ENCODE data around the gene STK4. TPM values are rescaled to one million over a fixed set of nuclear protein-coding genes. Genes with fewer than 3 reads are reported as not detected.
"Not testable (repeated sequence)": the region's sequence is repeated elsewhere in the genome, so short reads cannot be mapped to it uniquely, and the experiment has no call there.

Gene STK4
- total RNA-seq, 4 donors from 2014 or later, result 26.9 to 33.5 (median 28.8) TPM

DNA sequence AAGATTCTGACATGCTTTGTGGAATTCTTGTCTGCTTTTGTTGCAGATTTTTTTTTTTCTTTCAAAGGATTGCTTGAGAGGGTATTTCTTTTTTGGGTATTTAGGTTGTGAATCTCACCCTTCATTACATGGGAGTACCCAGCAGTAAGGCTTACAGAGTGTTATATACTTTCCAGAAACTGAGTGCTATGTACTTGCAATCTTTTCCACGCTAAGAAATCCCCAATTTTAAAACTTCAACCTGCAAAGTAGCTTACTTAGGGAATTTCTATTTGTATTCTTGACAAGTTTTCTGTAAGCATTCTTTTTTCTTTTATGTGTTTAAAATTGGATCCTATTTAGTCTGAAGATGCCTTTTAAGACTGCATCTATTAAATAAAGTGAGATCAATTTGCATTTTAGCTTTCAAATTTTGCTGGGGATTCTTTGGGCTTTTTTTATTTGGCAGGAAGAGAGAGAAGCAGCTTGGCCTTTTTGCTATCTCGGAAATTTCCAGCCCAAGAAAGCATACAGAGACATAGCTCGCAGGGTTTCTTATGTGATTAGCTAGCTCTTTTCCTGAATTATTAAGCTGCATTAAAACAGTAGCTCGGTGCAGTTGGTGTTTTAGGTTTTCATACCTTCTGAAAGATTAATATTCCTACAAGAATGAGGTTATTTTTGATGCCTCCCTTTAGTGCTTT lies 92.0 kb downstream of the STK4 start:
- ATAC-seq, result no peak
- Histone ChIP-seq H3K4me3 (no peak overlapping the region), H3K4me1 (peaks cover 0 to 8% (median 0%) of the 10 kb centered on the region in 3 donors), H3K27me3 (no peaks in the 10 kb centered on the region), H3K9me3 (no peaks in the 10 kb centered on the region), H3K27ac (no peak overlapping the region), H3K36me3 (peaks cover 0 to 15% of the 10 kb centered on the region in 2 donors)
- TF ChIP-seq EP300 (IDR thresholded peaks at IDR 0.05) (no peak), POLR2A (IDR thresholded peaks at IDR 0.05) (no peak), POLR2AphosphoS5 (IDR thresholded peaks at IDR 0.05) (no peak)
- TF ChIP-seq, protein P1, sequence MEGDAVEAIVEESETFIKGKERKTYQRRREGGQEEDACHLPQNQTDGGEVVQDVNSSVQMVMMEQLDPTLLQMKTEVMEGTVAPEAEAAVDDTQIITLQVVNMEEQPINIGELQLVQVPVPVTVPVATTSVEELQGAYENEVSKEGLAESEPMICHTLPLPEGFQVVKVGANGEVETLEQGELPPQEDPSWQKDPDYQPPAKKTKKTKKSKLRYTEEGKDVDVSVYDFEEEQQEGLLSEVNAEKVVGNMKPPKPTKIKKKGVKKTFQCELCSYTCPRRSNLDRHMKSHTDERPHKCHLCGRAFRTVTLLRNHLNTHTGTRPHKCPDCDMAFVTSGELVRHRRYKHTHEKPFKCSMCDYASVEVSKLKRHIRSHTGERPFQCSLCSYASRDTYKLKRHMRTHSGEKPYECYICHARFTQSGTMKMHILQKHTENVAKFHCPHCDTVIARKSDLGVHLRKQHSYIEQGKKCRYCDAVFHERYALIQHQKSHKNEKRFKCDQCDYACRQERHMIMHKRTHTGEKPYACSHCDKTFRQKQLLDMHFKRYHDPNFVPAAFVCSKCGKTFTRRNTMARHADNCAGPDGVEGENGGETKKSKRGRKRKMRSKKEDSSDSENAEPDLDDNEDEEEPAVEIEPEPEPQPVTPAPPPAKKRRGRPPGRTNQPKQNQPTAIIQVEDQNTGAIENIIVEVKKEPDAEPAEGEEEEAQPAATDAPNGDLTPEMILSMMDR (IDR thresholded peaks at IDR 0.05), result no peak
- WGBS, 2 donors (ENCODE audit: low coverage in 1 of 2), result 56 to 72% methylated on average over 4 of the region's 4 CpGs

DNA sequence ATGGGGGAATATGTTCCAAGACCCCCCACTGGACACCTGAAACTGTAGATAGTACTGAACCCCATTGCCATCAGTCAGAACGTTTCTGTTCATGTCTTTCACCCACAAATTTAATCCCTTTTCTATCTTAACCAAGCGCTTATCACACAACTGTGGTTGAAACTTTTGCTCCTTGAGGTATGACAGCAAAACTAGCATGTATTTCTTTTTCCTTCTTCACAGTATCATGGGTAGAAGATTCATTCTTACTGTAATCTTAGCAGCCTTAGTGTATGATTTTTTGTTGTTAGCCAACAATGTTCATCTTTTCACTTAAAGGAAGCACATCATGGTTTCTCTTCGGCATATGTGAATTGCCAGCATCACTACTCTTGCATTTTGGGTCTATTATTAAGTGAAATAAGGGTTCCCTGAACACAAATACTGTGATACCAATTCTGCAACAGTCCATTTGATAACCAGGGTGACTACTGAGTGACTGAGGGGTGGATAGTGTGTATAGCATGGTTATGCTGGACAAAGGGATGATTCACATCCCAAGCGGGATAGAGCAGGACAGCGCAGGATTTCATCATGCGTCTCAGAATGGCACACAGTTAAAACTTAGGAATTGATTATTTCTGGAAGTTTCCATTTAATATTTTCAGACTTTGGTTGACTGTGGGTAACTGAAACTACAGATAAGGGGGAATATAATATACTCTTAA lies 92.9 kb downstream of the STK4 start:
- peaks cover 0 to 8% of the 10 kb centered on the region in 2 donors for H3K36me3 ChIP-seq
- H3K4me3 ChIP-seq, result no peak overlapping the region
- no peak overlapping the region for H3K27ac ChIP-seq
- no peaks in the 10 kb centered on the region for H3K27me3 ChIP-seq
- 72 to 84% methylated on average over 6 of the region's 6 CpGs for WGBS, 2 donors (ENCODE audit: low coverage in 1 of 2)
- TF ChIP-seq, protein P1 (IDR thresholded peaks at IDR 0.05), result no peak
- no peak for TF ChIP-seq POLR2A (IDR thresholded peaks at IDR 0.05)
- no peak for TF ChIP-seq POLR2AphosphoS5 (IDR thresholded peaks at IDR 0.05)
- H3K4me1 ChIP-seq, result no peaks in the 10 kb centered on the region
- no peaks in the 10 kb centered on the region for H3K9me3 ChIP-seq
- no peak for ATAC-seq

DNA sequence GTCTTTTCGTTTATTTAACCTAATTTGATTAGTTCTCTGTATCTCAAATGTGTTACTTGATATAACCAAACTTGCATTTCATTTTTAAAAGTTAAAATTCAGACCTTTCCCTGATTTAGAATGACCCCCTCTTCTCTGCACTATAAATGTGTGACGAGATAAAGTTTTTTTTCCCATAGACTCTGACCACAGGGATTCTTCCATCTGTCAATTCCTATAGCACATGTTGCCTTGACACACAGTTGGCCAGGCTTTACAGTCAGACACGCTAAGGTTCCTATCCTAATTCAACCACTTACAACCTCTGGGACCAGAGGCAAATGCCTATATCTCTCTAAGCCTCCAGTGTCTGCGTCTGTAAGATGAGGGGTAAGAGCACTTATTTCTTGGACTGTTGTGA lies 94.0 kb downstream of the STK4 start:
- no peak overlapping the region for H3K4me3 ChIP-seq
- H3K9me3 ChIP-seq, result no peaks in the 10 kb centered on the region
- no peaks in the 10 kb centered on the region for H3K27me3 ChIP-seq
- H3K4me1 ChIP-seq, result no peaks in the 10 kb centered on the region
- no peak for ATAC-seq
- TF ChIP-seq POLR2A (IDR thresholded peaks at IDR 0.05), result no peak
- no peak for TF ChIP-seq POLR2AphosphoS5 (IDR thresholded peaks at IDR 0.05)
- no peak for TF ChIP-seq EP300 (IDR thresholded peaks at IDR 0.05)
- TF ChIP-seq, protein P1 (IDR thresholded peaks at IDR 0.05), result no peak
- no peak overlapping the region for H3K27ac ChIP-seq
- 66 to 83% methylated on average over 2 to 4 of the region's 4 CpGs for whole genome bisulfite sequencing, 2 donors (ENCODE audit: low coverage in 1 of 2)
- H3K36me3 ChIP-seq, result peaks cover 0 to 7% of the 10 kb centered on the region in 2 donors

DNA sequence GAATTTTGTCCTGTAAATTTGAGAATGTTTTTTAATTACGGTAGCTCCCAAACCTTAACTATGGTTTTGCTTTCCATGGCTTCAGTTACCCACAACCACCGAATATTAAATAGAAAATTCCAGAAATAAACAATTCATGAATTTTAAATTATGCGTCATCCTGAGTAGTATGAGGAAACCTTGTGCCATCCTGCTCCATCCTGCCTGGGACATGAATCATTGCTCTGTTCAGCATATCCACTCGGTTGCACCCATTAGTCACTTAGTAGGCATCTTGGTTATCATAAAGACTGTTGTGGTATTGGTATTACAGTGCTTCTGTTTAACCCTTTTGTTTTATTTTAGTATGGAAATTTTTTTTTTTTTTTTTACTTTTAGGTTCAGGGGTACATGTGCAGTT lies 94.9 kb downstream of the STK4 start:
- no peaks in the 10 kb centered on the region for H3K27me3 ChIP-seq
- peaks cover 0 to 7% of the 10 kb centered on the region in 2 donors for H3K36me3 ChIP-seq
- H3K4me1 ChIP-seq, result no peaks in the 10 kb centered on the region
- no peaks in the 10 kb centered on the region for H3K9me3 ChIP-seq
- ATAC-seq, result no peak
- no peak overlapping the region for H3K4me3 ChIP-seq
- TF ChIP-seq POLR2AphosphoS5 (IDR thresholded peaks at IDR 0.05) (no peak), EP300 (IDR thresholded peaks at IDR 0.05) (no peak), POLR2A (IDR thresholded peaks at IDR 0.05) (no peak)
- TF ChIP-seq, protein P1 (IDR thresholded peaks at IDR 0.05), result no peak
- WGBS, 2 donors (ENCODE audit: low coverage in 1 of 2), result 60 to 68% methylated on average over 4 of the region's 4 CpGs
- H3K27ac ChIP-seq, result no peak overlapping the region

DNA sequence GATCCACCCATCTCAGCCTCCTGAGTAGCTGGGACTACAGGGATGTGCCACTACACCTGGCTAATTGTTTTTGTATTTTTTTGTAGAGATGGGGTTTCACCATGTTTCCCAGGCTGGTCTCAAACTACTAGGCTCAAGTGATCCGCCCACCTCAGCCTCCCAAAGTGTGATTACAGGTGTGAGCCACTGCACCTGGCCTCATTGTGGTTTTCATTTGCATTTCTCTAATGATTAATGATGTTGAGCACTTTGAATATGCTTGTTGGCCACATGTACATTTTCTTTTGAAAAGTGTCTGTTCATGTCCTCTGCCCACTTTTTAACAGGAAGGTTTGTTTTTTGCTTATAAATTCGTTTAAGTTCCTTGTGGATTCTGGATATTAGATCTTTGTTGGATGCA lies 96.8 kb downstream of the STK4 start:
- not testable (repeated sequence) for ATAC-seq, H3K4me3 ChIP-seq, H3K27ac ChIP-seq, H3K4me1 ChIP-seq, H3K9me3 ChIP-seq, H3K27me3 ChIP-seq, H3K36me3 ChIP-seq
- WGBS, 2 donors (ENCODE audit: low coverage in 1 of 2), result 86 to 90% methylated on average over 2 of the region's 2 CpGs

Data from gastroesophageal sphincter (tissue), 4 donors.